AG09319 (cell line): Measurements from ENCODE around the gene ACAT1.
A peak's percentile ranks its signal among the peaks of the same experiment; 100 is the strongest.
"Not testable (repeated sequence)": the region's sequence is repeated elsewhere in the genome, so short reads cannot be mapped to it uniquely, and the experiment has no call there.

Experiments
- DNase-seq: peaks from one replicate; pipeline ENCODE4 v3.0.0-alpha.2; 2010; ENCODE audit warnings: low read depth; ENCODE audit errors: extremely low read depth
- CTCF ChIP-seq: IDR thresholded peaks from 2 replicates; pipeline ENCODE4 v1.5.1; 2011; ENCODE audit warnings: low read depth, mild to moderate bottlenecking, inconsistent platforms, low read length, moderate library complexity

Gene ACAT1

GRCh38 chr11:108131993-108132392 lies 10.6 kb downstream of the ACAT1 start:
- DNase-seq: no peak
- no peak for TF ChIP-seq CTCF

GRCh38 chr11:108132993-108133538 lies 11.7 kb downstream of the ACAT1 start:
- DNase-seq: not testable (repeated sequence)

- no peak for DNase-seq
- peak; percentile 22 for TF ChIP-seq CTCF
Observed at GRCh38 chr11:108135845-108136544, 14.6 kb downstream of the ACAT1 start.

GRCh38 chr11:108137212-108137611 lies 15.8 kb downstream of the ACAT1 start:
- no peak for DNase-seq
- TF ChIP-seq CTCF: no peak

- TF ChIP-seq CTCF: no peak
- no peak for DNase-seq
Observed at GRCh38 chr11:108142304-108142703, 20.9 kb downstream of the ACAT1 start.

- no peak for TF ChIP-seq CTCF
- DNase-seq: no peak
Observed at GRCh38 chr11:108144615-108145014, 23.2 kb downstream of the ACAT1 start.

GRCh38 chr11:108147150-108147549 lies 25.8 kb downstream of the ACAT1 start:
- no peak for DNase-seq
- no peak for TF ChIP-seq CTCF

GRCh38 chr11:108148556-108148955 lies 27.2 kb downstream of the ACAT1 start:
- no peak for DNase-seq
- no peak for TF ChIP-seq CTCF
